ENCODE results near the gene DHX36.

DNA sequence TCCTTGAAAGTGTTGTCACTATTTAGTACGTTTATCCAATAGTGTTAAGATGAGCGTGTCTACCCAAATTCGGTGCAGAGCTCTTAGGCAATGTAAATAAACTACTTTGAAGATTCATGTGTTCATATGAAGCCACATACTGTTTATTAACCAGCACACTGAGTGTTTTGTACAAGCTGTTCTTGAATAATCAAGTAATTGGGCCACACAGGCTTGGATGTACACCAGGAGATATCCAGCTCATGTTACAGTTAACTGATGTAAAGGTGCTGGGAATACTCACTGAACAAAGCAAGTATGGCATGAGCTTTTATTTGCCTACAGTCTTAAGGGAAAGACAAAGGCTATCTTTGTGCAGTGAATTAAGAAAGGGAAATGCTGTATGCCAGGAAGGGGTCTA, 632 bp upstream of the DHX36 start:
- TF ChIP-seq, protein P1, sequence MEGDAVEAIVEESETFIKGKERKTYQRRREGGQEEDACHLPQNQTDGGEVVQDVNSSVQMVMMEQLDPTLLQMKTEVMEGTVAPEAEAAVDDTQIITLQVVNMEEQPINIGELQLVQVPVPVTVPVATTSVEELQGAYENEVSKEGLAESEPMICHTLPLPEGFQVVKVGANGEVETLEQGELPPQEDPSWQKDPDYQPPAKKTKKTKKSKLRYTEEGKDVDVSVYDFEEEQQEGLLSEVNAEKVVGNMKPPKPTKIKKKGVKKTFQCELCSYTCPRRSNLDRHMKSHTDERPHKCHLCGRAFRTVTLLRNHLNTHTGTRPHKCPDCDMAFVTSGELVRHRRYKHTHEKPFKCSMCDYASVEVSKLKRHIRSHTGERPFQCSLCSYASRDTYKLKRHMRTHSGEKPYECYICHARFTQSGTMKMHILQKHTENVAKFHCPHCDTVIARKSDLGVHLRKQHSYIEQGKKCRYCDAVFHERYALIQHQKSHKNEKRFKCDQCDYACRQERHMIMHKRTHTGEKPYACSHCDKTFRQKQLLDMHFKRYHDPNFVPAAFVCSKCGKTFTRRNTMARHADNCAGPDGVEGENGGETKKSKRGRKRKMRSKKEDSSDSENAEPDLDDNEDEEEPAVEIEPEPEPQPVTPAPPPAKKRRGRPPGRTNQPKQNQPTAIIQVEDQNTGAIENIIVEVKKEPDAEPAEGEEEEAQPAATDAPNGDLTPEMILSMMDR (IDR thresholded peaks at IDR 0.05), result no peak
- no peak for TF ChIP-seq POLR2A (IDR thresholded peaks at IDR 0.05)
